SJSA1 (cell line): ENCODE data around the gene RGS7BP. TPM values are rescaled to one million over a fixed set of nuclear protein-coding genes. Genes with fewer than 3 reads are reported as not detected.
"Not testable (repeated sequence)": the region's sequence is repeated elsewhere in the genome, so short reads cannot be mapped to it uniquely, and the experiment has no call there.

Experiments
- DNase-seq, 2 experiments: peaks; one replicate each; pipeline ENCODE4 v3.0.0-alpha.2; 2015 to 2020; ENCODE audit warnings: low spot score in 2 of 2, low read depth in 1 of 2
- H3K27ac ChIP-seq: fragments of 250-450 bp; sonication (Bioruptor Pico); 2 replicates; pipeline ENCODE4 v1.5.1; 2020; ENCODE audit warnings: mild to moderate bottlenecking, moderate library complexity
- H3K27me3 ChIP-seq: fragments of 250-450 bp; sonication (Bioruptor Pico); replicated peaks from 2 replicates; pipeline ENCODE4 v1.5.1; 2020; ENCODE audit warnings: mild to moderate bottlenecking, moderate library complexity
- H3K36me3 ChIP-seq: fragments of 250-450 bp; sonication (Bioruptor Pico); 2 replicates; pipeline ENCODE4 v1.5.1; 2020; ENCODE audit warnings: mild to moderate bottlenecking
- H3K4me1 ChIP-seq: fragments of 250-450 bp; sonication (Bioruptor Pico); replicated peaks from 2 replicates; pipeline ENCODE4 v1.6.1; 2021; ENCODE audit warnings: mild to moderate bottlenecking
- H3K4me3 ChIP-seq: fragments of 250-450 bp; sonication (Bioruptor Pico); 2 replicates; pipeline ENCODE4 v1.5.1; 2020; ENCODE audit warnings: mild to moderate bottlenecking
- H3K9me3 ChIP-seq: fragments of 250-450 bp; sonication (Bioruptor Pico); replicated peaks from 2 replicates; pipeline ENCODE4 v1.5.1; 2020; ENCODE audit warnings: mild to moderate bottlenecking
- total RNA-seq: library from RNA; depleted of rRNA; stranded (reverse); fragments of >200 nt; shearing (Covaris generic); gene quantifications from 2 replicates; pipeline ENCODE4 v1.2.3, GENCODE V29; 2014

Gene RGS7BP
- total RNA-seq, 1 experiment from 2014 or later, result not detected

DNA sequence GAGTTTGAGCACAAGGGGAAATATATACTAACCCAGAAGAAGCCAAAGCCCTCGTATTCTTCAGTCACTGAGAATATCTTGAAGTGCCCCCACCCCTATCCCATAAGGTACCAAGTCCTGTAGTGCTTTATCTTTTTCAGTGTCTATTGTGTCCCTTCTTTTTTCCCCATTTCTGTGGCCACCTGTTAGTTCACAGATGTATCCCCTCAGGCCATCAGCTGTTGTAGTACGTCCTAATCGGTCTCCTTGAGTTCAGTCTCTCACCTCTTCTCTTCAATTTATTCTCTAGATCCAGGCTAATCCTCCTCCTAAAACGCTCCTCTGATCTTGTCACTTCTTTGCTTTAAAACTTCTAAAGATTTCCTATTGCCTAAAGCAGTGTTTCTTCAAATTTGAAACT, 10.4 kb downstream of the RGS7BP start:
- H3K27me3 ChIP-seq, result no peaks in the 10 kb centered on the region
- no peak for DNase-seq
- no peak overlapping the region for H3K4me3 ChIP-seq
- H3K36me3 ChIP-seq, result no peaks in the 10 kb centered on the region
- no peak overlapping the region for H3K27ac ChIP-seq
- H3K9me3 ChIP-seq, result no peaks in the 10 kb centered on the region
- H3K4me1 ChIP-seq, result no peaks in the 10 kb centered on the region

DNA sequence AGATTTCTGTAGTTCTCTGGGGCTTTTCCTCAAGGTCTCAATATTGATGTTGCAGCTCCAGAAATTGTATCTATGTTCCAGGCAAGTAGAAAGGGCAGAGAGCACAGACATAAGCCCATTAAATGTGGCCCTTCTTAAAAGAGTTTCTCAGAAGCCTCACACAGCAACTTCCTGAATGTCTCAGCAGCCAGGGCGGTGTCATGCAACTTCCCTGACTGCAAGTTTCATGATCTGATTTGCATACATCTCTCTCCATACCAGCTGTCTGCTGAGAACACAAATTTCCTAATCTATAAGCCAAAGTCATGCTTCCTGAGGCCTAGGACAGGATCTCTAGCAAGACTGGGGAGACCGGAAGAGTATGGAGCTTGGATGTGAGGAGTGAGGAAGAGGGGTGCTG, 13.0 kb downstream of the RGS7BP start:
- no peaks in the 10 kb centered on the region for H3K9me3 ChIP-seq
- H3K4me1 ChIP-seq, result no peaks in the 10 kb centered on the region
- no peak overlapping the region for H3K27ac ChIP-seq
- H3K4me3 ChIP-seq, result no peak overlapping the region
- no peak for DNase-seq
- H3K36me3 ChIP-seq, result no peaks in the 10 kb centered on the region
- H3K27me3 ChIP-seq, result no peaks in the 10 kb centered on the region

DNA sequence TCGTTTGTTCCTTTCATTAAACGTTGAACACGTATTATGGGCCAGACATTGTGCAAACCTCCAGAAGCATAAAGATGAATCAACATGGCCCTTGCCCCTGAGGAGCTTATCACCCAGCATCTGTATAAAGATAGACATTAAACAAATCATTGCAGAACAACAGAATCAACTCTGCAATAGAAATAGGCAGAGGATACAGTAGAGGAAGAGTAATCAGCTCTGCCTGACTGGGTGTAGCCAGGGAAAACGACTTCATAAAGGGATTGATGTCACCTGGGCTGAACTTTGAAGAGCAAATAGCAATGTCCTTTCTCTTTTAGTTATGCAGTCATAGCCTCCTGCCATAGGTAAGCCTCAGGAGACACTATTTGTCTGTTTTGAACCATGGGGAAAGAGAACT, 13.4 kb downstream of the RGS7BP start:
- H3K27me3 ChIP-seq, result no peaks in the 10 kb centered on the region
- H3K27ac ChIP-seq, result no peak overlapping the region
- H3K36me3 ChIP-seq, result no peaks in the 10 kb centered on the region
- H3K4me3 ChIP-seq, result no peak overlapping the region
- no peaks in the 10 kb centered on the region for H3K4me1 ChIP-seq
- no peaks in the 10 kb centered on the region for H3K9me3 ChIP-seq
- DNase-seq, result no peak

DNA sequence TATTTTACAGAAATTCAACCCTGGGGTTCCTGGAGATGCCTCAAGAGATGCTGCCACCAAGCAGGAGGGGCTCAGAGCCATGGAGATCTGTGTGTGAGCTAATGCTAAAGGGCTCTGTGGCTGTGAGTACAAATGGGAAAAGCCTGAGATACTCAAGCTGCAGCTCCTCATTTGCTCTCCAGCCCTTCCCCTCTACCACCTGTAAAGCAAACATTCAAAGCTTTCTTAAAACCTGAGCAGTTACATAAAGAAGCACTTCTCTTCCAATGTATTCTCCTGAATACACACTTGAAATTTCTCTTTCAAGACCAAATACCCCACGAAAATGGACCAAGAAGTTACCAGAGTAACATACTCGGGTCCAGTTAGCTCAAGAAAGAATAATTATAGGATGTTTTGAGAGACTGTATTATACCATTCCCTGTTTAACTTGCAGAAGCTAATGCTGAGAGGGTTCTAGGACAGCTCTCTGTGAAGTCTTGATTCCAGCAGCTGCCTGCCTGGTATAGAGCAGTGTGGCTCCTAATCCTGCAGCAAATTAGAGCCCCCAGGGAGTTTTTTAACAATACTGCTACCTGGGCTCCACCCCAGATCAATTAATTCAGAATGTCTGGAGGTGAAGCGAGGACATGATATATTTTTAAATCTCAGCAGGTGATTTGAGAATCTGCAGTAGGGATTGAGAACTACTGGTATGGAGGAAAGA, 21.1 kb downstream of the RGS7BP start:
- no peak for DNase-seq
- no peaks in the 10 kb centered on the region for H3K36me3 ChIP-seq

DNA sequence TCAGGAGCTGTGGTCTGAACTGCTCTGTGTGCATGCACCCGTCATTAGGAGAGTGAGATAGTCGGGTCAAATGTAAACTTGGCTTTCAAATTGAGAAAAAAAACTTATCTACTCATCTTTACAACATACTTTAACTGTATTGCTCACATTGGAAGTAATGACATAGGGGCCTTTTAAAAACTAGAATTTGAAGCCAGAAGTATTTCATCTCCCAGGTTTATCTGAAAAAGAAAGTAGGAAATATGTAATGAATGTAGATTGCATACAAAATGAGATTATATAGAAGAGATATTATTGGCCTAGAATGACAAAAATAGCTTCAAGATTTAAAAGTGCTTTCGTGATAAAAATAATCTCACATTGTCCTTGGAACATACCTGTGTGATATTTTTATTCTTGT, 24.3 kb downstream of the RGS7BP start:
- H3K27ac ChIP-seq, result no peak overlapping the region

More for the DNA sequence above, 21.1 kb downstream of the RGS7BP start:
- Histone ChIP-seq H3K27me3 (no peaks in the 10 kb centered on the region), H3K9me3 (no peaks in the 10 kb centered on the region), H3K27ac (no peak overlapping the region), H3K4me1 (no peaks in the 10 kb centered on the region), H3K4me3 (no peak overlapping the region)

DNA sequence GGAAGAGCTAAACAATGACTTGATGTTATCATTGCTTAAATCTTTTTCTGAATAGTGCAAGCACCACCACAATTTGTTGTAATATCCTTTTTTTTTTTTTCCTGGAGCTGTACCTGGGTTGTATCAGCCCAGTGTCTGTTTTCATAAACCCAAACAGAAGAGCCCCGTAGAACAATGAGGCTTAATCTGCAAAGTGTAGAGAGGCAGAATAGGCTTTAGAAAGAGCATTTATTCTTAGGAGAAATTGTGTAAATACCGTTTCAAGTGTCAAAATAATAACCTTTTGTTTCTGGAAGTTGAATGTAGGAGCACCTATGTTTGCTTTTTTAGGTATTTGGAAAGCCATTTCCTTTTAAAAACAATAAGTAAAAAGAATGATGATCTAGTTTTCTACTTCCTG, 26.4 kb downstream of the RGS7BP start:
- no peak overlapping the region for H3K4me3 ChIP-seq
- H3K4me1 ChIP-seq, result no peaks in the 10 kb centered on the region
- no peak overlapping the region for H3K27ac ChIP-seq
- H3K27me3 ChIP-seq, result no peaks in the 10 kb centered on the region
- DNase-seq, result no peak
- no peaks in the 10 kb centered on the region for H3K9me3 ChIP-seq
- H3K36me3 ChIP-seq, result no peaks in the 10 kb centered on the region

More for the DNA sequence above, 24.3 kb downstream of the RGS7BP start:
- no peak overlapping the region for H3K4me3 ChIP-seq
- H3K9me3 ChIP-seq, result no peaks in the 10 kb centered on the region
- DNase-seq, result no peak
- no peaks in the 10 kb centered on the region for H3K36me3 ChIP-seq
- H3K4me1 ChIP-seq, result no peaks in the 10 kb centered on the region
- no peaks in the 10 kb centered on the region for H3K27me3 ChIP-seq

DNA sequence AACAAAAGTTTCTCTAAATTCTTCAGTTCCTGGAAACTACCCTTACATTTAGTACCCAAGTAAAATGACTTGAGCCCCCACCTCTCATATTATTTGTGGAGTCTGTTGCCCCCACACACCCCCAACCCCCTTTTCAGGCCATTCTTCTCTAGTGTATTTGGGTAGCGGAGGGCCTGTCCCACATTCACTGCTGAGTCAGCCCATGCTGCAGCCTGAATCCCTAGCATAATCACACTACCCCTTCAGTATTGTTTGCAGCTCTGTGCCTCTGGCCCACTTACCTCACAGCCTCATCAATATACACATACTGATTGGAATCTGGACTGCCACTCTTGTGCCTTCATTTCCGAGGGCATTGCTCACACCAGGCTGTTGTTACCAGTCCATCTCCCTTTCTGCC, 26.8 kb downstream of the RGS7BP start:
- Histone ChIP-seq H3K27ac (no peak overlapping the region), H3K36me3 (no peaks in the 10 kb centered on the region), H3K4me1 (no peaks in the 10 kb centered on the region), H3K4me3 (no peak overlapping the region), H3K9me3 (no peaks in the 10 kb centered on the region), H3K27me3 (no peaks in the 10 kb centered on the region)
- DNase-seq, result no peak

DNA sequence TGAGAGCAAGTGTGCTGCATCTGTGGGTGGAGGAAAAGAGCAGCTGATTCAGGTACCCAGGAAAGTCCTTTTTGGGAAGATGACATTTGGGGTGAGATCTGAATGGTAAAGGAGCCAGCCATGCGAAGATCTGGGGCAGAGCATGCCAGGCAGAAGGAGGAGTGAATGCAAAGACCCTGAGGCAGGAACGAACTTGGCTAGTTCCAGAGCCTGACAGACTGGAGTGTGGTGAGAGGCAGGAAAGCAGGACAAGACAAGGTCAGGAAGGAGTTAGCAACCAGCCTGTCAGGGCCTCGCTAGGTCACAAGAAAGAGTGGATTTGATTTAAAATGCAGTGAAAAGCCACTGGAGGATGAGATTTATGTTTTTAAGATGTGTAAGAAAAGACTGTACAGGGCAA, 28.2 kb downstream of the RGS7BP start:
- H3K27ac ChIP-seq, result no peak overlapping the region
- no peaks in the 10 kb centered on the region for H3K27me3 ChIP-seq
- no peaks in the 10 kb centered on the region for H3K9me3 ChIP-seq
- H3K4me3 ChIP-seq, result no peak overlapping the region
- DNase-seq, result no peak
- H3K36me3 ChIP-seq, result no peaks in the 10 kb centered on the region
- H3K4me1 ChIP-seq, result no peaks in the 10 kb centered on the region

DNA sequence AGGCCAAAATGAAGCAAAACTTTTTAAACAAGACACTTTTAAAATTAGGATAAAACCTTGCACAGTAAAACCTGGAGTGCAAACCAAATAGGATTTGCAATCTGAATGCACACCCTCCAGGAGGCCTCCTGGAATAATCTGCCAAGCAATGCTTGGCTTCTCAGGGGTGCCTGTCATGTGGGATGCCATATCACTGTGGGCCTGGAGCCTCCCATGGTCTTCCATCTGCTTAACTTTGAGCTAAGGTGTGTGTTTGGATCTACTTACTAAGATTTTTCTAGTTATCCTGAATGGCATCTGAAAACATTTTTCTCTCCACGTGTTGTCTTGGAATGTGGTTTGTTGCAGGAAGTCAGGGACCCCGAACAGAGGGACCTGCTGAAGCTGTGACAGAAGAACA, 52.1 kb downstream of the RGS7BP start:
- Histone ChIP-seq H3K27ac (no peak overlapping the region), H3K36me3 (no peaks in the 10 kb centered on the region), H3K4me3 (no peak overlapping the region), H3K9me3 (no peaks in the 10 kb centered on the region), H3K27me3 (no peaks in the 10 kb centered on the region), H3K4me1 (no peaks in the 10 kb centered on the region)
- no peak for DNase-seq

DNA sequence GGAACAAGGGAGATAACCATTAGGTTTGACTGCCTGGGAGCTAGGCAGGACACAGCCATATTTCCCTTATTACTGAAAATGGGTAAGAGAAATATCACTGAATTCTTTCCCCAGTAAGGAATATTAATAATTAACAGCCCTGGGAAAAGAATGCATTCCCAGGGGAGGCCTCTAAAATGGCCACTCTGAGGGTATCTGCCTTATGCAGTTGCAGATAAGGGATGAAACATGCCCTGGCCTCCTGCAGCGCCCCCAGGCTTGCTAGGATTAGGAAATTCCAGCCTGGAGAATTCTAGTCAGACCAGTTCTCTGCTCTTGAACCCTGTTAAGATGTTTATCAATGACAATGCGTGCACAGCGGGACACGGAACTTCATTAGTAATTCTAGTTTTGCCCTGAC, 52.8 kb downstream of the RGS7BP start:
- DNase-seq, H3K27ac ChIP-seq, H3K27me3 ChIP-seq, H3K4me1 ChIP-seq, H3K4me3 ChIP-seq, H3K36me3 ChIP-seq, H3K9me3 ChIP-seq: not testable (repeated sequence)

DNA sequence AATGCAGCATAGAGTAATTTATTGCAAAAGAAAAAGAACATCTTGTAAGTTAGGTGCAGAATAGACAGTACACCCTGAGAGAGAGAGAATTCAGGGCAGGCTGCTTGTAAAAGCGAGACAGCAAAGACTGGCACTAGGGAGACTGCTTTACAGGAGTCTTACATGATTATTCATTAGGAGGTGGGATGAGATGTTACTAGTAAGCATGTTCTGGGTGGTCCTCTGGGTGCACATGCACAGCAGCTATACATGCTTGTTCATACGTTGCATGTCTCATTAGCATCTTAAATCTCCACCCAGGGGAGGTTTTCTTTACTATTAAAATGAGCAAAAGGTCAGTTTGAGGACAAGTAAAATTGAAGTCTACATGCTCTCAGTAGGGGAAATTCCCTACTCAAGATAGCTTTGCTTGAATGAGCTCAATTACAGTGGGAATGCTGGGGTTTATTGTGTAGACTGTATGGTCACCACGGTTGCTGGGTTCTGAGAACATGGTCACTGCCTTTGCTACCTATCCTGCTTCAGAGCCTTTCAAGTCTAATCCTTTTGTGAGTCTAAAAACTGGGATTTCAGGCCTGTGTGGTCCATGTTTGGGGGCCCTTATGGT, 60.6 kb downstream of the RGS7BP start:
- DNase-seq, result no peak
- no peaks in the 10 kb centered on the region for H3K4me1 ChIP-seq
- H3K9me3 ChIP-seq, result no peaks in the 10 kb centered on the region
- H3K27me3 ChIP-seq, result no peaks in the 10 kb centered on the region
- H3K4me3 ChIP-seq, result no peak overlapping the region
- no peaks in the 10 kb centered on the region for H3K36me3 ChIP-seq
- no peak overlapping the region for H3K27ac ChIP-seq

DNA sequence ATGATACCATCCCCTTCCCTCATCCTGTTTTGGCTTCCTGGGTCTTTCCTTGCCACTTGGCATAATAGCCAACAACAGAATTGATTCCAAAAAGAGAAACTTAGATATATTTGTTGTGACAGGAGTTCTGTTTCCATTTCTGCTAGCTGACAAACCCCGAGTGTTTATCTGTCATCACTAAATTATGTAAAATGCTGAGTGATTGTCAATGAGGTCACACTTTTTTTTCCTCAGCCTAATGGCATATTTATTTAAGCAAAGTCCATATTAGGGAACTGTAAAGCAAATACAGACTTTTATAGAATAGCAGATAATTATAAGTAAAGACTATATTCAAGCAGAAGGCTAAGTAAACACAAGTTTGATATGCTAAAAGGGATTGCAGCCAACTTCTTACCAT, 64.0 kb downstream of the RGS7BP start:
- DNase-seq, result no peak
- Histone ChIP-seq H3K36me3 (no peaks in the 10 kb centered on the region), H3K4me3 (no peak overlapping the region), H3K27ac (no peak overlapping the region), H3K27me3 (no peaks in the 10 kb centered on the region), H3K9me3 (no peaks in the 10 kb centered on the region), H3K4me1 (no peaks in the 10 kb centered on the region)

DNA sequence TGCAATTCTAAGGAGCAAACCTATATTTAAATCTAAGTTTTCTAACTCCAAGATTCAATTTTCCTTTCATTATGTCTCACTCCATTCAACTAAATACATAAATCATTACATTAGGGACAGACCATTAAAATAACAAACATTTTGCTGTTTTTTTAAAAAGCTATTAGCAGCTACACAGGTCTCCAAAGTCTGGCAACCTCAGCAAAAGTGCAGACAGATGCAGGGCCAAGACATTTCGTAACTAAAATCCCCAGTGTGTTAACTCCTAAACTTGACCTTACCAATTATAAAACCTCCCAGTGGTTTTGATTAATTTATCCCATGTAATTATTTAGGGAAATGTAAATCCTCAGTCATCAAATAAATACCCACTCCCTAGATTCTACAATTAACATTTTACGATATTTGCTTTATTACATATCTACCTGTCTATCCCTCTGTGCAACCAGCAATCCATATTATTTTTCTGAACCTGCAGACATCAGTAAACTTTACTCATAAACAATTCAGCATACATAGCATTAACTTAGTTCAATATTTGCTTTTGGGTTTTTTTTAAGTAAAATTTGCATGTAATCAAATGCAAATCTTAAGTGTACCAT, 64.7 kb downstream of the RGS7BP start:
- Histone ChIP-seq H3K27me3 (no peaks in the 10 kb centered on the region), H3K27ac (no peak overlapping the region), H3K4me3 (no peak overlapping the region), H3K36me3 (no peaks in the 10 kb centered on the region), H3K4me1 (no peaks in the 10 kb centered on the region), H3K9me3 (no peaks in the 10 kb centered on the region)
- no peak for DNase-seq

DNA sequence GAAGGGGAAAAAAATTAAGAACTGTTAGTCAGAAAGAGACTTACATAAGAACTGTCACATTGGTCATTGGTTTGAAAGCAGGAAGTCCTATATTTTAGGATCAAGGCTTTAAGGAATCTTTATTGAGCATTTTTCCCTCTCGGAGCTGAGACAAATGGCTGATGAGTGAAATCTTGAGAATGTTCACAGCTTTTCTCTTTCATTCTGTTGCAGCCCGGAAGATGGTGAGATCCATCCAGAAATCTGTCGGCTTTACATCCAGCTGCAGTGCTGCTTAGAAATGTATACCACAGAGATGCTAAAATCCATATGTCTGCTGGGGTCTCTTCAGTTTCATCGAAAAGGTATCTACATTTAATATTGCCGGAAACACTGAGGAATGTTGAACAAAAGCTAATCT, 69.7 kb downstream of the RGS7BP start:
- Histone ChIP-seq H3K9me3 (no peaks in the 10 kb centered on the region), H3K36me3 (no peaks in the 10 kb centered on the region), H3K27me3 (no peaks in the 10 kb centered on the region), H3K27ac (no peak overlapping the region), H3K4me3 (no peak overlapping the region), H3K4me1 (no peaks in the 10 kb centered on the region)
- no peak for DNase-seq
